LNCaP clone FGC (cell line): ENCODE data around the gene TTC39B.

Experiments used
- DNase-seq: peaks from one replicate; pipeline ENCODE4 v3.0.0-alpha.2; 2011; ENCODE audit warnings: low read depth
- H3K4me3 ChIP-seq: 2 replicates; pipeline ENCODE4 v1.5.1; 2011; ENCODE audit warnings: mild to moderate bottlenecking, low read depth, low read length, control low read depth
- CTCF ChIP-seq: IDR thresholded peaks from 2 replicates; pipeline ENCODE4 v1.5.1; 2012; ENCODE audit warnings: mild to moderate bottlenecking; ENCODE audit not compliant: control insufficient read depth, insufficient read depth; ENCODE audit errors: extremely low read depth

The TTC39B gene

GRCh38 chr9:15306757-15307522 lies at the start of gene TTC39B:
Gene TTC39B, minus strand, starts transcription at chr9:15307216. Its CDS starts 91 bp downstream, at chr9:15307125.
- peak; percentile 76 for DNase-seq
- H3K4me3 ChIP-seq = peak within 1 kb of the TSS; percentile 69
- TF ChIP-seq CTCF = no peak

GRCh38 chr9:15355669-15356068 lies 48.7 kb upstream of the TTC39B start:
- no peak for TF ChIP-seq CTCF
- H3K4me3 ChIP-seq = no peak overlapping the region
- DNase-seq = no peak

- no peak for DNase-seq
- no peak for TF ChIP-seq CTCF
- no peak overlapping the region for H3K4me3 ChIP-seq
Measured at GRCh38 chr9:15354713-15355112, 47.7 kb upstream of the TTC39B start.

DNA sequence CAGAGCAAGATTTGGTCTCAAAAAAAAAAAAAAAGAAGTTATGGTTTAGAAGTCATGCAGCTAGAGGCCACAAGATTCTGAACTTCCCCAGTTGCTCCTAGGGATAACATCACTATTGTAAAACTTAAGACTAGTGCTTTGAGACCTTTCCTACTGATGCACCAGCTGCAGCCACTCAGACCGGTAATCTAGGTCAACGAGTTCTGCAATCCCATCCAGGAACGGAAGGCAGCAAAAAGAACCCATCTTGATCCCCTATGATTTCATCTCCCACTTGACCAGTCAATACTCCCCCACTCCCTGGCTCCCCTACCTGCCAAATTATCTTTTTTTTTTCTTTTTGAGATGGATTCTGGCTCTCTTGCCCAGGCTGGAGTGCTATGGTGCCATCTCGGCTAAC lies 46.9 kb upstream of the TTC39B start:
- no peak for TF ChIP-seq CTCF
- H3K4me3 ChIP-seq = no peak overlapping the region
- DNase-seq = no peak

DNA sequence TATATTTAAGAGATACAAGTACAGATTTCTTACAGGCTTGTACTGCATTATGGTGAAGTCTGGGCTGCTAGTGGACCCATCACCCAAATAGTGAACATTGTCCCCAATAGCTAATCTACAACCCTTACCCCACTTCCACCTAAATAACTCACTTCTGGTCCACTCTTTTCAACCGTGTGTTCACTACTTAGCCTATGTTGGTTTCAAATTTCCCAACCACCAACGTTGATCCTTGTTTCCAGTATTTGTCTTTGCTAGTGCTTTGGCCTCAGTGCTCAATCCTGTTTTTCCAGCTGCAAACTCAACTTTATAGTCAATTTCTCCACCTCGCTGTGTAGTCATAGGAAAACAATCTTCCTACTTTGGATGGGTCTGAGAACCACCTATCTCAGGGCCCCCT lies 45.3 kb upstream of the TTC39B start:
- TF ChIP-seq CTCF = no peak
- H3K4me3 ChIP-seq = no peak overlapping the region
- DNase-seq = peak; percentile 21

GRCh38 chr9:15349892-15350761 lies 43.1 kb upstream of the TTC39B start:
- no peak for TF ChIP-seq CTCF
- H3K4me3 ChIP-seq = no peak overlapping the region
- DNase-seq = no peak
